K562 (cell line): ENCODE data around the gene EML6. TPM values are rescaled to one million over a fixed set of nuclear protein-coding genes. Genes with fewer than 3 reads are reported as not detected.

Experiments used
- ATAC-seq: fragments of 200-7000 bp; cut with Tn5 transposase; 3 replicates; pipeline ENCODE4 v1.9.1; 2020; ENCODE audit warnings: moderate library complexity
- BruUV-seq: library from RNA; stranded (reverse); fragments of 400-500 nt; replicated peaks from 2 replicates; lab custom pipeline; 2021; lab: Mats Ljungman, UMichigan
- CTCF ChIA-PET: fragments of 300-600 bp; formaldehyde crosslinking; extraction: SDS; loops from one replicate; lab custom pipeline; 2021; ENCODE audit warnings: low intra/inter-chr PET ratio; lab: Yijun Ruan, JAX
- POLR2A ChIA-PET: fragments of 300-600, 350-650 bp; sonication (Branson Sonifier 250); formaldehyde crosslinking; extraction: SDS; loops from one replicate; lab custom pipeline; 2021; ENCODE audit warnings: antibody characterized with exemption, inconsistent platforms; lab: Yijun Ruan, JAX
- DNase-seq, 4 experiments: peaks; one replicate each; pipeline versions ENCODE4 v3.0.0 to v3.0.0-alpha.2; 2011 to 2018; ENCODE audit warnings: low spot score in 3 of 4, mixed read lengths in 3 of 4; ENCODE audit errors: extremely low read depth in 1 of 4
- FAIRE-seq: peaks from 2 replicates; lab custom pipeline; 2011; peaks lifted over from hg19 to GRCh38; lab: Jason Lieb, UNC
- H2AFZ ChIP-seq: 2 replicates; pipeline ENCODE4 v1.6.0; 2011; ENCODE audit warnings: low read depth, low read length, control low read depth, inconsistent platforms
- H3K27ac ChIP-seq: fragments of 200-600 bp; 3 replicates; pipeline ENCODE4 v1.8.0; 2011; ENCODE audit warnings: low read depth, mild to moderate bottlenecking, control low read depth, inconsistent platforms, low read length, moderate library complexity, mixed read lengths; ENCODE audit errors: extremely low read depth
- H3K27me3 ChIP-seq, 2 experiments: fragments of 300-600 bp in 1 of 2; 2 replicates in 1 of 2; 3 replicates in 1 of 2; pipeline versions ENCODE4 v1.6.0 to v1.8.0; 2011; ENCODE audit warnings: inconsistent platforms in 2 of 2, low read length in 2 of 2, mild to moderate bottlenecking in 1 of 2, mixed read lengths in 1 of 2, moderate library complexity in 1 of 2; ENCODE audit not compliant: control insufficient read depth in 2 of 2, insufficient read depth in 2 of 2
- H3K36me3 ChIP-seq: fragments of 300-600 bp; 3 replicates; pipeline ENCODE4 v1.8.0; 2011; ENCODE audit warnings: mild to moderate bottlenecking, low read length, inconsistent platforms; ENCODE audit not compliant: control insufficient read depth, insufficient read depth
- H3K4me1 ChIP-seq, 2 experiments: fragments of 200-600 bp in 1 of 2; replicated peaks in 1 of 2; 2 replicates in 1 of 2; 3 replicates in 1 of 2; pipeline versions ENCODE4 v1.5.1 to v1.8.0; 2011; ENCODE audit warnings: inconsistent platforms in 2 of 2, low read length in 2 of 2, mild to moderate bottlenecking in 1 of 2, mixed read lengths in 1 of 2, moderate library complexity in 1 of 2; ENCODE audit not compliant: control insufficient read depth in 2 of 2, insufficient read depth in 2 of 2
- H3K4me2 ChIP-seq: 2 replicates; pipeline ENCODE4 v1.6.1; 2011; ENCODE audit warnings: low read length, control low read depth, inconsistent platforms, mixed read lengths; ENCODE audit not compliant: insufficient read depth
- H3K4me3 ChIP-seq: fragments of 200-600 bp; sonication (generic), shearing (Covaris generic); 2 replicates; pipeline ENCODE4 v1.5.1; 2016; ENCODE audit warnings: control low read depth, inconsistent platforms
- H3K79me2 ChIP-seq: fragments of 200-600 bp; 3 replicates; pipeline ENCODE4 v1.8.0; 2011; ENCODE audit warnings: low read length, inconsistent platforms; ENCODE audit not compliant: control insufficient read depth, insufficient read depth
- H3K9ac ChIP-seq, 2 experiments: 2 replicates each; pipeline versions ENCODE4 v1.6.0 to v1.6.1; 2011; ENCODE audit warnings: low read depth in 2 of 2, low read length in 2 of 2, control low read depth in 1 of 2, inconsistent platforms in 1 of 2, mild to moderate bottlenecking in 1 of 2, mixed read lengths in 1 of 2; ENCODE audit not compliant: insufficient read depth in 1 of 2
- H3K9me1 ChIP-seq: one replicate; pipeline ENCODE4 v1.6.0; 2011; ENCODE audit warnings: inconsistent platforms, mild to moderate bottlenecking, low read length, moderate library complexity; ENCODE audit not compliant: control insufficient read depth, insufficient read depth
- H3K9me3 ChIP-seq: replicated peaks from 2 replicates; pipeline ENCODE4 v1.5.1; 2011; ENCODE audit warnings: low read depth, low read length, inconsistent platforms; ENCODE audit not compliant: control insufficient read depth, insufficient read depth
- H4K20me1 ChIP-seq: replicated peaks from 2 replicates; pipeline ENCODE4 v1.6.1; 2011; ENCODE audit warnings: low read length, inconsistent platforms, mixed read lengths; ENCODE audit not compliant: control insufficient read depth, insufficient read depth
- AFF1 ChIP-seq, 2 experiments: fragments of 450-650 bp; IDR thresholded peaks; 2 replicates each; pipeline ENCODE4 v1.6.1; 2018; ENCODE audit warnings: mild to moderate bottlenecking in 2 of 2, low read depth in 1 of 2; ENCODE audit not compliant: partially characterized antibody in 2 of 2
- ARNT ChIP-seq, 2 experiments: fragments of 450-650 bp; IDR thresholded peaks; 2 replicates each; pipeline ENCODE4 v1.6.1; 2016; ENCODE audit warnings: mild to moderate bottlenecking in 1 of 2
- ATF7 ChIP-seq: fragments of 450-650 bp; IDR thresholded peaks from 2 replicates; pipeline ENCODE4 v1.7.1; 2014; ENCODE audit warnings: mild to moderate bottlenecking, moderate library complexity
- CBX5 ChIP-seq: IDR thresholded peaks from 2 replicates; pipeline ENCODE4 v1.6.1; 2014; ENCODE audit warnings: low read depth, borderline replicate concordance
- CEBPG ChIP-seq, 3 experiments: fragments of 200-800 bp in 1 of 3; sonication (Bioruptor generic) in 1 of 3; sonication (generic) in 1 of 3; formaldehyde crosslinking in 1 of 3; IDR thresholded peaks in 2 of 3; conservative IDR thresholded peaks in 1 of 3; 2 replicates each; pipeline versions ENCODE4 v1.6.1 to v1.8.0; 2016 to 2022; ENCODE audit warnings: missing compliant biosample characterization in 2 of 3, missing genetic modification characterization in 2 of 3, mild to moderate bottlenecking in 1 of 3, missing genetic modification reagents in 1 of 3
- COPS2 ChIP-seq: fragments of 450-650 bp; conservative IDR thresholded peaks from 2 replicates; pipeline ENCODE4 v1.6.1; 2016; ENCODE audit warnings: mild to moderate bottlenecking, moderate library complexity
- DNMT1 ChIP-seq: fragments of 450-650 bp; IDR thresholded peaks from 2 replicates; pipeline ENCODE4 v1.6.1; 2016; ENCODE audit warnings: antibody characterized with exemption, mild to moderate bottlenecking
- EZH2 ChIP-seq: IDR thresholded peaks from 2 replicates; pipeline ENCODE4 v1.6.1; 2012; ENCODE audit warnings: low read depth, mild to moderate bottlenecking, inconsistent platforms, low read length, borderline replicate concordance
- IFI16 ChIP-seq: fragments of 250-450 bp; sonication (Bioruptor Pico); IDR thresholded peaks from 2 replicates; pipeline ENCODE4 v2.1.2; 2022; ENCODE audit warnings: mild to moderate bottlenecking, inconsistent platforms
- MEIS2 ChIP-seq: fragments of 450-650 bp; IDR thresholded peaks from 2 replicates; pipeline ENCODE4 v1.6.1; 2014; ENCODE audit warnings: mild to moderate bottlenecking; ENCODE audit not compliant: partially characterized antibody
- RAD21 ChIP-seq, 2 experiments: fragments of 250-450 bp in 1 of 2; fragments of 450-650 bp in 1 of 2; sonication (Bioruptor Pico) in 1 of 2; formaldehyde crosslinking in 1 of 2; IDR thresholded peaks in 1 of 2; conservative IDR thresholded peaks in 1 of 2; 2 replicates each; pipeline versions ENCODE4 v1.4.0 to v1.8.0; 2020 to 2022; ENCODE audit warnings: mild to moderate bottlenecking in 2 of 2, moderate library complexity in 1 of 2
- SMAD1 ChIP-seq: fragments of 150-350 bp; IDR thresholded peaks from 2 replicates; pipeline ENCODE4 v1.6.1; 2014; ENCODE audit warnings: low read length, low read depth; ENCODE audit not compliant: partially characterized antibody
- SMARCC2 ChIP-seq: fragments of 450-650 bp; IDR thresholded peaks from 2 replicates; pipeline ENCODE4 v1.6.1; 2017; ENCODE audit warnings: antibody characterized with exemption, moderate library complexity, mild to moderate bottlenecking, low read depth
- SREBF1 ChIP-seq: fragments of 150-350 bp; IDR thresholded peaks from 2 replicates; pipeline ENCODE4 v1.6.1; 2014; ENCODE audit warnings: antibody characterized with exemption, low read depth, low read length, borderline replicate concordance
- STAT5A ChIP-seq: IDR thresholded peaks from 2 replicates; pipeline ENCODE4 v1.6.1; 2012; ENCODE audit warnings: low read length, inconsistent platforms, borderline replicate concordance
- TAF9B ChIP-seq: fragments of 450-650 bp; IDR thresholded peaks from 2 replicates; pipeline ENCODE4 v1.6.1; 2018; ENCODE audit warnings: mild to moderate bottlenecking; ENCODE audit not compliant: partially characterized antibody
- ZNF282 ChIP-seq: sonication (generic); formaldehyde crosslinking; IDR thresholded peaks from 2 replicates; pipeline ENCODE4 v1.8.1; 2023; ENCODE audit warnings: missing genetic modification reagents
- ZNF589 ChIP-seq: fragments of 200-800 bp; sonication (Bioruptor generic); IDR thresholded peaks from 2 replicates; pipeline ENCODE4 v1.6.1; 2016; ENCODE audit warnings: low read depth, missing genetic modification characterization, missing compliant biosample characterization
- WGBS: fragments of 100-300 bp; shearing (Covaris generic); methylation state at CpG from one replicate; pipeline ENCODE4 v1.1.6; 2016; ENCODE audit warnings: low coverage, mixed read lengths; ENCODE audit not compliant: insufficient coverage; ENCODE audit errors: missing lambda C conversion rate; 5-methylcytosine and 5-hydroxymethylcytosine counted together
- in situ Hi-C: fragments of 300-500 bp; cut with MboI; formaldehyde crosslinking; loops from 4 replicates; pipeline ENCODE4 v1.15.0; 2018; ENCODE audit warnings: inconsistent platforms, mixed read lengths
- intact Hi-C: fragments of 100-400 bp; cut with micrococcal nuclease; formaldehyde crosslinking; loops from 2 replicates; pipeline ENCODE4 v1.14.2; 2022
- polyA plus RNA-seq, 8 experiments: library from polyadenylated mRNA; depleted of rRNA in 4 of 8; stranded (reverse) in 5 of 8; unstranded in 3 of 8; fragments of >200 nt; fragmentation: Nextera tagmentation in 2 of 8; fragmentation: Illumina TruSeq in 1 of 8; extraction: Ambion mirVana in 2 of 8; extraction: Trizol in 1 of 8; gene quantifications; 2 replicates each; pipeline versions ENCODE4 v1.2.1 to v1.2.3, GENCODE V29; 2011 to 2014; ENCODE audit warnings: inconsistent platforms in 1 of 8, missing spikeins in 1 of 8
- total RNA-seq, 7 experiments: library from RNA; depleted of rRNA in 6 of 7; stranded (reverse); fragments of >200 nt in 6 of 7; fragmentation: Illumina TruSeq in 2 of 7; extraction: Trizol in 2 of 7; gene quantifications; 2 replicates each; pipeline versions ENCODE4 v1.2.1 to v1.2.3, GENCODE V29; 2011 to 2021; ENCODE audit warnings: low replicate concordance in 1 of 7

EML6 gene
- total and polyA plus RNA-seq, 9 of the 15 experiments (the other 6 are each of a cell fraction or from before 2014, with no cell fraction given) = 0.07 to 0.56 (median 0.25) TPM

- TF ChIP-seq CEBPG (CRISPR knock-in tag; IDR thresholded peaks at IDR 0.05) = no peak
- TF ChIP-seq CEBPG (tag; conservative IDR thresholded peaks at IDR 0.05 in 1 of 2, IDR thresholded peaks at IDR 0.05 in 1 of 2) = peak in 1 of 2 experiments; percentile 36; a peak in 1 of 4 replicates
- peak; percentile 33 for TF ChIP-seq MEIS2
Observed at GRCh38 chr2:54809819-54810218, 86.4 kb downstream of the EML6 start (continued).

- H3K27me3 ChIP-seq = peaks cover 4 to 8% of the 10 kb centered on the region in 2 experiments; a peak in 2 of 5 replicates
- in situ Hi-C loops = no loop called here
- no peak overlapping the region for H3K4me3 ChIP-seq
- no peak overlapping the region for H3K9ac ChIP-seq
- FAIRE-seq (no peak), DNase-seq (no peak), ATAC-seq (no peak)
- ChIA-PET CTCF (no interaction called here), POLR2A (interaction anchor here (0.6 to 0.7 kb wide), 2 partner anchors 308 to 722 kb away, joined by 3 read pairs; no protein-coding TSS in a partner anchor)
- no peaks in the 10 kb centered on the region for H3K9me1 ChIP-seq
- BruUV-seq = no TSS peak
- H3K4me1 ChIP-seq = no peaks in the 10 kb centered on the region
- H2AFZ ChIP-seq = no peak overlapping the region
- no peak overlapping the region for H3K27ac ChIP-seq
- no peaks in the 10 kb centered on the region for H4K20me1 ChIP-seq
- H3K79me2 ChIP-seq = no peaks in the 10 kb centered on the region
- H3K9me3 ChIP-seq = no peaks in the 10 kb centered on the region
- H3K4me2 ChIP-seq = no peak overlapping the region
- 2% methylated on average over 3 of the region's 3 CpGs for WGBS
- H3K36me3 ChIP-seq = no peaks in the 10 kb centered on the region
- no peak for TF ChIP-seq SMARCC2
- no peak for TF ChIP-seq RAD21 (CRISPR knock-in tag; conservative IDR thresholded peaks at IDR 0.05 in 1 of 2, IDR thresholded peaks at IDR 0.05 in 1 of 2)
- TF ChIP-seq DNMT1 = no peak
- no peak for TF ChIP-seq SMAD1
- no peak for TF ChIP-seq AFF1 (IDR thresholded peaks at IDR 0.05; ENCODE audit: low read depth in 1 of 2, partially characterized antibody in 2 of 2)
- TF ChIP-seq SREBF1 = no peak
- TF ChIP-seq ZNF282 = no peak
- TF ChIP-seq CBX5 = no peak
- no peak for TF ChIP-seq EZH2
- TF ChIP-seq COPS2 = no peak
- TF ChIP-seq ARNT (IDR thresholded peaks at IDR 0.05) = no peak
- TF ChIP-seq ZNF589 (CRISPR knock-in tag) = no peak
- TF ChIP-seq TAF9B = no peak
- no peak for TF ChIP-seq IFI16 (CRISPR knock-in tag)
- no peak for TF ChIP-seq ATF7
- no peak for TF ChIP-seq STAT5A
- intact Hi-C loops = no loop called here
Observed at GRCh38 chr2:54810246-54810645, 86.8 kb downstream of the EML6 start.
